GM15510 (cell line): ENCODE data around the gene GABRG3.

ENCODE experiments used
- POLR2A ChIP-seq: IDR thresholded peaks from 3 replicates; pipeline ENCODE4 v1.6.1; 2011; ENCODE audit warnings: borderline replicate concordance; ENCODE audit not compliant: insufficient read length; ENCODE audit errors: extremely low read depth

The GABRG3 gene

DNA sequence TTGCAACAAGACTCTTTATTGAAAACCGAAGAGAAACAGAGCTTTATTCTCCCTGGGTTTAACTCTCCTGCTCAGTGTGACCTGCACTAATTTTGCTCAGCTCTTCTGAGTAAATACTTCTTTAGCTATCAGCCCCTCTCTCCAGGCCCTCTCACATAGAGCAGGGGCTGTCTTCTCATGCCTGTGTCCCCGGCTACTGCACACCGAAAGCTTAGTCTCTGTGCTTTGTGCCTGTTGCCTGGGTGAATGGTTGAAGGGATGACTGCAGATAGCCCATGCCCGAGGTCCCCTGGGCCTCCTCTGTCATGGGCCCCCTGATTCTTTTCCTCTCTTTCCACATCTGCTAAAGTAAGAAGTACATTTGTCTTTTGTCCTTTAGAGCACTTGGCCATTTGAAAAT, 195.9 kb downstream of the GABRG3 start:
- no peak for TF ChIP-seq POLR2A

DNA sequence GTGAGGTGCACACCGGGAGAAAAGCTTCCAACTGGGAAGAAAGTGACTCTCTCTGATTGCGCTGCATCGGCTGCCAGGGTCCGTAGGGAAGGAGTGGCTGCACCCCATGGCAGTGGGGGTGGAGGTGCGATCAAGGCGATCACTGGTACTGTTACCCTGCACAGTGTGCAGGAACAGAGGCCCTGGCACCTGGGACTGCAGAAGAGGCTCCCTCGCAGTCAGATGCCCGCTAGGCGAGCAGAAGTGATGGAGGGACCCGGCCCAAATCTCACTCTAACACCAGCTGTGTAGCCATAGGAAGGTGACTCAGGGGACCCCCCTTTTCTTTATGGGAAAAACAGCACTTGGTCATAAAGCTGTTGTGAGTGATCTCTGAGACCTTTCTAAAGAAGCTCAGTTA, 196.8 kb downstream of the GABRG3 start:
- no peak for TF ChIP-seq POLR2A

GRCh38 chr15:27170851-27171250, 199.9 kb downstream of the GABRG3 start:
- TF ChIP-seq POLR2A, result no peak

GRCh38 chr15:27172821-27173220, 201.8 kb downstream of the GABRG3 start:
- no peak for TF ChIP-seq POLR2A

- TF ChIP-seq POLR2A, result no peak
Measured at GRCh38 chr15:27175472-27176153, 204.6 kb downstream of the GABRG3 start.

DNA sequence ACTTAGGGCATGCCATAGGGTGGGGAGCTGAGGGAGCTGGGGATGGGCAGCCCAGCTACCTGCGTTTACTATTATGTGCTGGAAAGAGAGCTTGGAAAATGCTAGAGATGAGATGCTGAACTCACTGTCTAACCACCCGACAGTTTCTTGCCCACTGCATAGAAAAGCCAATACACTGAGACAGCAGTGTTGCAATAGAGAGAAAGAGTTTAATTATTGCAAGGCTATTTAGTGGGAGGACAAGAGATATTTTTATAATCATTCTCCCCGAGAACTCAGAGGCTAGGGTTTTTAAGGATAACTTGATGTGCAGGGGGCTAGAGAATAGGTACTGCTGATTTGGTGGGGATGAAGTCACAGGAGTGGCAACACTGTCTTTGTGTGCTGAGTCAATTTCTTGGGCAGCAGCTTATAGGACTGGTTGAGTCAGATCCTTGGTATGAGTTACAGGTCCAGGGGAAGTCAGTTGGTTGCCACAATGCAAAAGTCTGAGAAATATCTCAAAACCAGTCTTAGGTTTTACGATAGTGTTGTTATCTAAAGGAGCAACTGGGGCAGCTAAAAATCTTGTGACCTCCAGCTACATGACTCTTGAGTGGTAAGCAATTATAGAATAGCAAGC, 205.9 kb downstream of the GABRG3 start:
- TF ChIP-seq POLR2A, result no peak

- no peak for TF ChIP-seq POLR2A
Measured at GRCh38 chr15:27179789-27180188, 208.8 kb downstream of the GABRG3 start.

DNA sequence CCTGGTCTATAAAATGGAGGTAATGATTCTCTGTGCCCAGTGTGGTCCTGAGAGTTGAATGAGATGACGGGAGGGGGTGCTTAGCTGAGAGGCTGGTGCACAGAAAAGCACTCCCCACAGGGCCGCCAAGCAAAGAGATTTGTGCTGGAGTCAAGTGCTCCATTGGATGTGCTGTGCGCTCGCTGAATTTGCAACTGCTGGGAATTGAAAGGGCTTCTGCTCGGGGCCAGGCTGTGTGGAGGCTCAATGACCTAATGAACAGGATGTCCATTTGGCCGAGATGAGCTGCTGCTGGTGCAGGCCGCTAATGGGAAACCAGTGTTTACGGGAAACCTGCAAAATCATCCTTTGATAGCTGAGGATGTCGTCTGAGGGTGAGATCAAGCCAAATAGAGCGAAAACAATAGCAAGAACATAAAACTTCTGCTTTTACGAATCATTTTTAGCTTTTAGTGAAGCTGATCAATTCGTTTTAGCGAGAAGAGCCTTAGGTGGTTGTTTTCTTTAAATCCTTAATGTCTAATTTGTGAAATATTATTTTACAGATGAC, 211.7 kb downstream of the GABRG3 start:
- TF ChIP-seq POLR2A, result no peak

GRCh38 chr15:27183201-27183600, 212.2 kb downstream of the GABRG3 start:
- TF ChIP-seq POLR2A, result no peak

DNA sequence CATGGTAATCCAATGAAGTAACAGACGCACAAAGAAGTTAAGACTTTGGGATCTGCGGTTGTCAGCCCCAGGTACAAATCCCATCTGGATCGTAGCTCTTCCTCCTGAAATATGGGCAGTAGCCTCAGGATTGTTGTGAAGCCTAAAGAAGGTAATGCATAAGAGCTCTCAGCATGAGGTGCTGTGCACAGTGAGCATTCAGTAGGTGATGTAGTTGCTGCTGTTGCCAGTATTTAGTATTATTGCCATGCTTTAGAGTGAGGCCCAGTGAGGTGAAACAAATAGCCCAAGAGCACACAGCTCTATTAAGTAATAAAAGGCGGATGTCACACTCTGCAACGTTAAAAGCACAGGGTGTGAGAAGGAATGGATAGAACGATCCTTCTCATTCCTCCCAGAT, 225.7 kb downstream of the GABRG3 start:
- no peak for TF ChIP-seq POLR2A

GRCh38 chr15:27201425-27201824, 230.4 kb downstream of the GABRG3 start:
- TF ChIP-seq POLR2A, result no peak

GRCh38 chr15:27210176-27210575, 239.2 kb downstream of the GABRG3 start:
- TF ChIP-seq POLR2A, result no peak

DNA sequence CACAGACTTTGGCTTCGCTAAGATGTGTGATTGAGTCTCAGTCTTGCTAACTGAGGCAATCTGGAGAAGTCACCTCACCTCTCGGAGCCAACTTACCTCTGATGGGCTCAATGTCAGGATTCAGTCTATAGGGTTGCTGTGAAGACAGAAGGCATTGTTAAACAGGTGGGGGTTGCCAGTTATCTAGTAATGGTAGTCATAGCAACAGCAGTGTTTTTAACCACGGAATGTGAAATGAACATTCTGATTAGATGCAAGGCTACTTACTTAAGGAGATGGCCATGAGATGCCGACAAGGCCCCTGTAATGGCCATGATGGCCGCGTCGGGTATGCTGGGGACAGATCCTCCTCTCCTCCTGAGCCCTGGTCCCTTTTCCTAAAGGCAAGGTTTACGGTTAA, 243.1 kb downstream of the GABRG3 start:
- TF ChIP-seq POLR2A, result no peak

- TF ChIP-seq POLR2A, result no peak
Measured at GRCh38 chr15:27214961-27215360, 244.0 kb downstream of the GABRG3 start.

DNA sequence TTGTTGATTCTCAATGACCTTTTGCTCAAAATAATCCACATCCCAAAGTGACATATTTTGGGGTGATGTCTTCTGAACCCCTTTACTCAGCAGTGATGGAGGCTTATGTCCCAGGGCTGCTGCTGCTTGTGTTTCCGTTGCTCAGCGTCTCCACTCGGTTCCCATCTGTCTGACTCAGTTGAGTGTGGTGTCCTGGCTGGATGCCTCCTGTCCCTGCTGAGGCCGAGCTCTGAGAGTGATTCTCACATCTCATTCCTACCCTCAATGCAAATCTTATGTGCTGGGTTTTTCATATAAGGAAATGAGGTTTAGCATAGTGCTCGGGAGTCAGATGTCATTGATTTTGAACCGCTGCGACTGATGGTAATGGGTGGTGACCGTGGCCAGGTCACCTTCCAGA, 247.4 kb downstream of the GABRG3 start:
- no peak for TF ChIP-seq POLR2A

- no peak for TF ChIP-seq POLR2A
Measured at GRCh38 chr15:27219636-27220035, 248.7 kb downstream of the GABRG3 start.
